ENCODE data around the gene FCN3. TPM values are rescaled to one million over a fixed set of nuclear protein-coding genes. Genes with fewer than 3 reads are reported as not detected.

Gene FCN3
- total and polyA plus RNA-seq, 7 donors, result 3.4 to 34.6 (median 12.9) TPM

- Histone ChIP-seq H3K27me3 (ENCODE audit: insufficient read depth in 3 of 3, low read length in 2 of 3) (peaks cover 0 to 3% (median 0%) of the 10 kb centered on the region in 3 donors), H3K9me3 (no peaks in the 10 kb centered on the region), H3K4me3 (no peak overlapping the region), H3K4me1 (peaks cover 39% of the 10 kb centered on the region), H3K36me3 (ENCODE audit: insufficient read depth in 1 of 2, low read depth in 1 of 2) (no peaks in the 10 kb centered on the region), H3K27ac (no peak overlapping the region)
- DNase-seq (no peak), ATAC-seq (no peak)
- 84% methylated on average over 5 of the region's 5 CpGs for WGBS, 3 donors
- no peak for TF ChIP-seq CTCF (IDR thresholded peaks at IDR 0.05)
- intact Hi-C loops (cut with DNase I), result loop anchor here (2.0 to 5.0 kb wide), 2 partner anchors 202 to 261 kb away; no protein-coding TSS in a partner anchor
Measured at GRCh38 chr1:27400963-27401341, 26.3 kb upstream of the FCN3 start.

- no peak for TF ChIP-seq CTCF (IDR thresholded peaks at IDR 0.05)
- intact Hi-C loops (cut with DNase I), result loop anchor here (2.0 to 5.0 kb wide), 2 partner anchors 202 to 262 kb away; no protein-coding TSS in a partner anchor
- 38 to 49% (median 41%) methylated on average over 13 of the region's 13 CpGs for WGBS, 3 donors
- Histone ChIP-seq H3K36me3 (ENCODE audit: insufficient read depth in 1 of 2, low read depth in 1 of 2) (no peaks in the 10 kb centered on the region), H3K4me1 (peaks cover 34% of the 10 kb centered on the region), H3K4me3 (no peak overlapping the region), H3K9me3 (no peaks in the 10 kb centered on the region), H3K27me3 (ENCODE audit: insufficient read depth in 3 of 3, low read length in 2 of 3) (peaks cover 0 to 3% (median 0%) of the 10 kb centered on the region in 3 donors), H3K27ac (no peak overlapping the region)
- ATAC-seq, result no peak
- DNase-seq, result no peak
Measured at GRCh38 chr1:27400082-27400962, 25.7 kb upstream of the FCN3 start.

- peaks cover 0 to 3% (median 0%) of the 10 kb centered on the region in 3 donors for H3K27me3 ChIP-seq (ENCODE audit: insufficient read depth in 3 of 3, low read length in 2 of 3)
- no peaks in the 10 kb centered on the region for H3K9me3 ChIP-seq
- 53 to 61% (median 56%) methylated on average over 19 of the region's 19 CpGs for WGBS, 3 donors
- no peak for ATAC-seq
- intact Hi-C loops (cut with DNase I), result loop anchor here (2.0 to 5.0 kb wide), 2 partner anchors 203 to 263 kb away; no protein-coding TSS in a partner anchor
- TF ChIP-seq CTCF (IDR thresholded peaks at IDR 0.05), result no peak
- H3K27ac ChIP-seq, result no peak overlapping the region
- peaks cover 25% of the 10 kb centered on the region for H3K4me1 ChIP-seq
- H3K36me3 ChIP-seq (ENCODE audit: insufficient read depth in 1 of 2, low read depth in 1 of 2), result no peaks in the 10 kb centered on the region
- no peak for DNase-seq
- no peak overlapping the region for H3K4me3 ChIP-seq
Measured at GRCh38 chr1:27399251-27400025, 24.8 kb upstream of the FCN3 start.

- Histone ChIP-seq H3K9me3 (no peaks in the 10 kb centered on the region), H3K27me3 (ENCODE audit: insufficient read depth in 3 of 3, low read length in 2 of 3) (peaks cover 0 to 3% (median 0%) of the 10 kb centered on the region in 3 donors), H3K36me3 (ENCODE audit: insufficient read depth in 1 of 2, low read depth in 1 of 2) (no peaks in the 10 kb centered on the region), H3K27ac (no peak overlapping the region), H3K4me3 (no peak overlapping the region), H3K4me1 (peaks cover 17% of the 10 kb centered on the region)
- DNase-seq, result no peak
- WGBS, 3 donors, result 85 to 88% (median 87%) methylated on average over 4 of the region's 4 CpGs
- intact Hi-C loops (cut with DNase I), result no loop called here
- TF ChIP-seq CTCF (IDR thresholded peaks at IDR 0.05), result no peak
- no peak for ATAC-seq
Measured at GRCh38 chr1:27398405-27399149, 24.0 kb upstream of the FCN3 start.
